Vagina (tissue), 2 donors: Measurements from ENCODE around the gene MX2.

ENCODE experiments used
- POLR2A ChIP-seq, 2 donors: fragments of 450-650 bp; IDR thresholded peaks; one replicate each; pipeline ENCODE4 v1.6.1; 2017; ENCODE audit warnings: antibody characterized with exemption in 2 of 2, mild to moderate bottlenecking in 2 of 2, moderate library complexity in 2 of 2
- POLR2AphosphoS5 ChIP-seq, 2 donors: sonication (generic); formaldehyde crosslinking; IDR thresholded peaks; one replicate each; pipeline ENCODE4 v1.9.0; 2017; ENCODE audit warnings: antibody characterized with exemption in 2 of 2, mild to moderate bottlenecking in 2 of 2, low read depth in 1 of 2; ENCODE audit not compliant: insufficient read depth in 1 of 2
- TF ChIP-seq, protein P1 (sequence below), 3 experiments: fragments of 450-650 bp in 2 of 3; fragments of 200-600 bp in 1 of 3; sonication (generic) in 1 of 3; IDR thresholded peaks; one replicate each; pipeline ENCODE4 v1.5.1; 2017 to 2019; ENCODE audit warnings: antibody characterized with exemption in 3 of 3, mild to moderate bottlenecking in 2 of 3, moderate library complexity in 2 of 3

DNA sequence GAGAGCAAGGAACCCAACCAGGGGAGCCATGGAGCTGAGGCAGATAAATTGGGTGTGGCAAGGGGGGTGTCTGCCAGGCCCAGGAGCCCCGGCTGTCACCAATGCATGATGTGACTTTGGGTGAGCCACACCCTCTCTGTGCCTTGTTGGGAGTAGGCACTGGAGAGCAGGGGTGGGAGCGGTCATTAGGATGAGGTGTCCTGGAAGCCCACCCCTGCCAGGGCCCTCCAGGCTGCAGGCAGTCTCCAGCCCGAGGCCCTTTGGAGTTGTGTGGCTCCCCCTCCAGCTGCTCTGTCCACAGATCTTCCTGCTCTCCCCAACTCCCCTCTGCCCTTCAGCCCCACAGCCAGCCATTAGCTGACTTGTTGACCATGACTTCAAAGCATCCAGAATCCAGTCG is 11.4 kb downstream of the MX2 start:
- TF ChIP-seq, protein P1, sequence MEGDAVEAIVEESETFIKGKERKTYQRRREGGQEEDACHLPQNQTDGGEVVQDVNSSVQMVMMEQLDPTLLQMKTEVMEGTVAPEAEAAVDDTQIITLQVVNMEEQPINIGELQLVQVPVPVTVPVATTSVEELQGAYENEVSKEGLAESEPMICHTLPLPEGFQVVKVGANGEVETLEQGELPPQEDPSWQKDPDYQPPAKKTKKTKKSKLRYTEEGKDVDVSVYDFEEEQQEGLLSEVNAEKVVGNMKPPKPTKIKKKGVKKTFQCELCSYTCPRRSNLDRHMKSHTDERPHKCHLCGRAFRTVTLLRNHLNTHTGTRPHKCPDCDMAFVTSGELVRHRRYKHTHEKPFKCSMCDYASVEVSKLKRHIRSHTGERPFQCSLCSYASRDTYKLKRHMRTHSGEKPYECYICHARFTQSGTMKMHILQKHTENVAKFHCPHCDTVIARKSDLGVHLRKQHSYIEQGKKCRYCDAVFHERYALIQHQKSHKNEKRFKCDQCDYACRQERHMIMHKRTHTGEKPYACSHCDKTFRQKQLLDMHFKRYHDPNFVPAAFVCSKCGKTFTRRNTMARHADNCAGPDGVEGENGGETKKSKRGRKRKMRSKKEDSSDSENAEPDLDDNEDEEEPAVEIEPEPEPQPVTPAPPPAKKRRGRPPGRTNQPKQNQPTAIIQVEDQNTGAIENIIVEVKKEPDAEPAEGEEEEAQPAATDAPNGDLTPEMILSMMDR (IDR thresholded peaks at IDR 0.05) = no peak
- TF ChIP-seq POLR2A (IDR thresholded peaks at IDR 0.05) (no peak), POLR2AphosphoS5 (IDR thresholded peaks at IDR 0.05; ENCODE audit: insufficient read depth in 1 of 2, low read depth in 1 of 2) (no peak)
